OCI-LY3 (cell line): Measurements from ENCODE around the gene SFSWAP.

Source experiments
- EZH2phosphoT487 ChIP-seq: fragments of 200-600 bp; shearing (Covaris generic); IDR thresholded peaks from 2 replicates; pipeline ENCODE4 v1.6.1; 2018; ENCODE audit warnings: antibody characterized with exemption, mixed run types, low read depth
- TF ChIP-seq, protein P1 (sequence below): fragments of 200-600, 300-600 bp; sonication (generic); IDR thresholded peaks from 2 replicates; pipeline ENCODE4 v1.5.1; 2014; ENCODE audit warnings: antibody characterized with exemption, low read length, low read depth

DNA sequence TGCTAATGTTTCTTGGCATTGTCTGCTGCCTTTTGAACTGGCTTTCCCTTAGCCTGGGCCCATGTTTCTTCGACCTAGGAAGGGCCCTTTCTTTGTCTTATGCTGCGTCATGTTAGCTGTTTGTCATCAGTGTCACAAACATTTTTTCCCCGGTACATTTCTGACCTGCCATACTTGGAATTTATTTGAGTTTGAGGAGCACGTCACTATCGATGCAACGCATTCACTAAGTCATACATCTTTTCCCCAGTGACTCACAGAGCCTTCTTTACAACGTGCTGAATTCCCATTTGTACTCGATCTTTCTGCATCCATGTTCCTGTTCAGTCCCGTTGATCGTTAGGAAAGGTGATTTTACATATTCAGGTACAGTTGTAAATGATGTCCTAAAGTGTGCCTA lies 61.1 kb downstream of the SFSWAP start:
- TF ChIP-seq, protein P1, sequence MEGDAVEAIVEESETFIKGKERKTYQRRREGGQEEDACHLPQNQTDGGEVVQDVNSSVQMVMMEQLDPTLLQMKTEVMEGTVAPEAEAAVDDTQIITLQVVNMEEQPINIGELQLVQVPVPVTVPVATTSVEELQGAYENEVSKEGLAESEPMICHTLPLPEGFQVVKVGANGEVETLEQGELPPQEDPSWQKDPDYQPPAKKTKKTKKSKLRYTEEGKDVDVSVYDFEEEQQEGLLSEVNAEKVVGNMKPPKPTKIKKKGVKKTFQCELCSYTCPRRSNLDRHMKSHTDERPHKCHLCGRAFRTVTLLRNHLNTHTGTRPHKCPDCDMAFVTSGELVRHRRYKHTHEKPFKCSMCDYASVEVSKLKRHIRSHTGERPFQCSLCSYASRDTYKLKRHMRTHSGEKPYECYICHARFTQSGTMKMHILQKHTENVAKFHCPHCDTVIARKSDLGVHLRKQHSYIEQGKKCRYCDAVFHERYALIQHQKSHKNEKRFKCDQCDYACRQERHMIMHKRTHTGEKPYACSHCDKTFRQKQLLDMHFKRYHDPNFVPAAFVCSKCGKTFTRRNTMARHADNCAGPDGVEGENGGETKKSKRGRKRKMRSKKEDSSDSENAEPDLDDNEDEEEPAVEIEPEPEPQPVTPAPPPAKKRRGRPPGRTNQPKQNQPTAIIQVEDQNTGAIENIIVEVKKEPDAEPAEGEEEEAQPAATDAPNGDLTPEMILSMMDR, result no peak
- no peak for TF ChIP-seq EZH2phosphoT487
